ENCODE results near the gene IFNL2. TPM values are rescaled to one million over a fixed set of nuclear protein-coding genes. Genes with fewer than 3 reads are reported as not detected.

IFNL2 gene
- polyA plus RNA-seq, 1 experiment: not detected

DNA sequence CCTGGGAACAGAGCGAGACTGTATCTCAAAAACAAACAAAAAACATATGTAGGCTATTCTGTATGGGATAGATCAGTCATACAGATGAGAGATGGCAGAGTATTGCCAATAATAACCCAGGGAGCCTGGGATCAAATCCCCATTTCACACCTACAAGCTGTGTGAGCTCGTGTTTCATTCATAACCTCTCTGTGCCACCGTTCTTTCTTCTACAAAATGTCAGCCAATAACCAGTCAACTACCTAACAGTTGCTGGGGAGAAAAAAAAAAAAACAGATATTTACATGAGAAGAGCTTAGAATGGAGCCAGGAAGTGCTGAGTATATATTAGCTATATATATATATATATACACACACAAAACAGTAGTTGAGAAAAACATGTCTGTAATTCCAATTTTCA, 6.5 kb upstream of the IFNL2 start:
- POLR2A ChIA-PET: interaction anchor here (0.6 to 0.7 kb wide), 2 partner anchors 273 to 410 kb away, joined by 3 read pairs; no protein-coding TSS in a partner anchor
- DNase-seq (ENCODE audit: low read depth, low spot score): no peak
- no peak overlapping the region for H3K27ac ChIP-seq (ENCODE audit: low read depth, low read length)
- H3K9me3 ChIP-seq (ENCODE audit: control insufficient read depth, insufficient read depth, low read length): peaks cover 6% of the 10 kb centered on the region; the same call in 1 of the 2 replicates
- CTCF ChIA-PET: no interaction called here
- peaks cover 43% of the 10 kb centered on the region for H3K27me3 ChIP-seq (ENCODE audit: control insufficient read depth, insufficient read depth, low read length)
- H3K4me3 ChIP-seq (ENCODE audit: low read depth, low read length): no peak overlapping the region
- TF ChIP-seq, protein P1, sequence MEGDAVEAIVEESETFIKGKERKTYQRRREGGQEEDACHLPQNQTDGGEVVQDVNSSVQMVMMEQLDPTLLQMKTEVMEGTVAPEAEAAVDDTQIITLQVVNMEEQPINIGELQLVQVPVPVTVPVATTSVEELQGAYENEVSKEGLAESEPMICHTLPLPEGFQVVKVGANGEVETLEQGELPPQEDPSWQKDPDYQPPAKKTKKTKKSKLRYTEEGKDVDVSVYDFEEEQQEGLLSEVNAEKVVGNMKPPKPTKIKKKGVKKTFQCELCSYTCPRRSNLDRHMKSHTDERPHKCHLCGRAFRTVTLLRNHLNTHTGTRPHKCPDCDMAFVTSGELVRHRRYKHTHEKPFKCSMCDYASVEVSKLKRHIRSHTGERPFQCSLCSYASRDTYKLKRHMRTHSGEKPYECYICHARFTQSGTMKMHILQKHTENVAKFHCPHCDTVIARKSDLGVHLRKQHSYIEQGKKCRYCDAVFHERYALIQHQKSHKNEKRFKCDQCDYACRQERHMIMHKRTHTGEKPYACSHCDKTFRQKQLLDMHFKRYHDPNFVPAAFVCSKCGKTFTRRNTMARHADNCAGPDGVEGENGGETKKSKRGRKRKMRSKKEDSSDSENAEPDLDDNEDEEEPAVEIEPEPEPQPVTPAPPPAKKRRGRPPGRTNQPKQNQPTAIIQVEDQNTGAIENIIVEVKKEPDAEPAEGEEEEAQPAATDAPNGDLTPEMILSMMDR (IDR thresholded peaks at IDR 0.05; ENCODE audit: low read depth, low read length): no peak

DNA sequence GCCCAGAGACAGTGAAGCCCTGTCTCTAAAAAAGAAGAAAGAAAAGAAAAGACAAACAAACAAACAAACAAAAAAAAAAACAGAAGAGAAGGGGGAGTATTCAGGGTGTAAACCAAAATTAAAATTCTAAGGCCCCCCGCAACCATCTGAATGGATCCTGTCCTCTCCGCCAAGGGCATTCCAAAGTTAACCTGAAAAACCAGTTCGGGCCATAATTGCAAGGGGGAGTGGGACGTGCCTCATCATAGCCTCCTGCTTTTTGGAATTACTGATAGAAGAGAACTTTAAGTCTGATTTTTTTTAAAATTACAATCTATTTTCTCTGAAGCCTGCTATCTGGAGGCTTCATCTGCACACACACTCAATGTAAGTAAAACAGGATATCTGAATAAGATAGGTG, 5.7 kb upstream of the IFNL2 start:
- ChIA-PET POLR2A (no interaction called here), CTCF (no interaction called here)
- peaks cover 6% of the 10 kb centered on the region; the same call in 1 of the 2 replicates for H3K9me3 ChIP-seq (ENCODE audit: control insufficient read depth, insufficient read depth, low read length)
- TF ChIP-seq, protein P1 (IDR thresholded peaks at IDR 0.05; ENCODE audit: low read depth, low read length): no peak
- H3K4me3 ChIP-seq (ENCODE audit: low read depth, low read length): no peak overlapping the region
- DNase-seq (ENCODE audit: low read depth, low spot score): no peak
- H3K27me3 ChIP-seq (ENCODE audit: control insufficient read depth, insufficient read depth, low read length): peaks cover 45% of the 10 kb centered on the region
- no peak overlapping the region for H3K27ac ChIP-seq (ENCODE audit: low read depth, low read length)

DNA sequence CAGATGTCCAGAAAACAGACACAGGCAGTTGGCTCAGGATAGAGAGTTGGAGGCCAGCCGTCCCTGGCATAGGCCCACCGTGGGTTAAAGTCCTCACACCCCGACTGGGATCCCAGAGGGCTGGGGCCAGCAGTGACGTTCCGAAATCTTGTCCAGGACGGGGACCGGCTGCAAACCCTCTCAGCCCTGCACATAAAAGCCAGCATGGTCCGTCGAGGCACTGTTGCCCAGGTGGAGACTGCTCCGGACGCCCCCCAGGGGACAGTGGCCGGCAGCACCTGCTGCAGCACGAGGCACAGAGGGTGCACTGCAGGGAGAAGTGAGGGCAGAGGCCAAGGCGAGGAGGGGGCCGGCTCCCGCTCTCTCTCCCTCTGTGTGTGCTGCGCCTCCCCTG, 4.3 kb upstream of the IFNL2 start:
- ChIA-PET POLR2A (no interaction called here), CTCF (no interaction called here)
- Histone ChIP-seq H3K27me3 (ENCODE audit: control insufficient read depth, insufficient read depth, low read length) (peaks cover 45% of the 10 kb centered on the region), H3K4me3 (ENCODE audit: low read depth, low read length) (no peak overlapping the region), H3K9me3 (ENCODE audit: control insufficient read depth, insufficient read depth, low read length) (peaks cover 6% of the 10 kb centered on the region; the same call in 1 of the 2 replicates), H3K27ac (ENCODE audit: low read depth, low read length) (no peak overlapping the region)
- no peak for DNase-seq (ENCODE audit: low read depth, low spot score)
- TF ChIP-seq, protein P1 (IDR thresholded peaks at IDR 0.05; ENCODE audit: low read depth, low read length): no peak

DNA sequence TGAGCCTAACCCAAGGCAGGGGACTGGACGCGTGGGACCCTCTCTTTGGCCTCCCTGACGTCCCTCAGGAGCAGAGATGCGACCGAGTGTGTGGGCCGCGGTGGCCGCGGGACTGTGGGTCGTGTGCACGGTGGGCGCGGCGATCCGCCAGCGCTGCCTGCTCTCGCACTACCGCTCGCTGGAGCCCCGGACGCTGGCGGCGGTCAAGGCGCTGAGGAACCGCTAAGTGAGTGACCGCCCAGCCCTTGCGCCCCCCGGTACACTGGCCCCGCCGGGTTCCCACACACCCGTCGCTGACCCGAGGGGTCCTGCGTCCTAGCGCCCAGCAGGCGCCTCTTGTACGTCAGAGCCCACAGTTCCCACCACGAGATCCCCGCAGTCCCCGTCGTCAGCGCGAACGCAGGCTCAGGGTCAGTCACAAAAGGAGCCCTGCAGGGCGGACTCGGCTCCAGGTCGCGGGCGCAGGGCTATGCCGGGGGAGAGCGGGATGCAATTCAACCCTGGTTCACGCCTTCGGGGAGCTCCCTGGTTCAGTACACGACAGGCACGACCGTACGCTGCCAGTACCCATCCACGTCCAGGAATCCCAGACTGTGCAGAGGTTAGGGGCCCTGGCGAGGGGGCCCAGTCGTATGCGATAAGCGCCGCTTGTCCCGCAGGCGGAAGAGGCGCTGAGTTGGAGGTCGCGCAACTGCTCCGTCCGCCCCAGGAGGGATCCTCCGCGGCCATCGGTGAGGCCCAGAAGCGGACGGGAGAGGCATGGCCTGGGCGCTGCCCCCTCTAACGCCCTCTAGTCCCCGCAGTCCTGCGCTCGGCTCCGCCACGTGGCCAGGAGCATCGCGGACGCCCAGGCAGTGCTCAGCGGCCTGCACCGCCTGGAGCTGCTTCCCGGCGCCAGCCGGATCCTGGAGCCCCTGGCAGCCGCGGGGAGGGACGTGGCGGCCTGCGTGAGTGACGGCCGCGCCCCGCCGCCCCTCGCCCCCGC, 3.6 kb upstream of the IFNL2 start:
- H3K27me3 ChIP-seq (ENCODE audit: control insufficient read depth, insufficient read depth, low read length): peaks cover 48% of the 10 kb centered on the region
- no peak overlapping the region for H3K27ac ChIP-seq (ENCODE audit: low read depth, low read length)
- TF ChIP-seq, protein P1 (IDR thresholded peaks at IDR 0.05; ENCODE audit: low read depth, low read length): no peak
- CTCF ChIA-PET: interaction anchor here (0.8 kb wide), 1 partner anchor 63 kb away, joined by 3 read pairs; no protein-coding TSS in a partner anchor
- no peak for DNase-seq (ENCODE audit: low read depth, low spot score)
- POLR2A ChIA-PET: no interaction called here
- H3K4me3 ChIP-seq (ENCODE audit: low read depth, low read length): no peak overlapping the region
- H3K9me3 ChIP-seq (ENCODE audit: control insufficient read depth, insufficient read depth, low read length): peaks cover 6% of the 10 kb centered on the region; the same call in 1 of the 2 replicates
